Activated naive CD4-positive, alpha-beta T cell treated with anti-CD3 and anti-CD28 coated beads for 36 hours (primary cell): Measurements from ENCODE around the gene RAP1A. TPM values are rescaled to one million over a fixed set of nuclear protein-coding genes. Genes with fewer than 3 reads are reported as not detected.
"Not testable (repeated sequence)": the region's sequence is repeated elsewhere in the genome, so short reads cannot be mapped to it uniquely, and the experiment has no call there.

ENCODE experiments used
- CTCF ChIA-PET: fragments of 350-600 bp; sonication (Branson Sonifier 250); formaldehyde crosslinking; loops from one replicate; lab custom pipeline; 2021; ENCODE audit warnings: antibody characterized with exemption; lab: Charles Lee
- DNase-seq: peaks from one replicate; pipeline ENCODE4 v3.0.0-alpha.2; 2020
- H3K27ac Mint-ChIP-seq: one replicate; pipeline ENCODE4 v1.8.0; 2021; ENCODE audit warnings: mild to moderate bottlenecking, mixed read lengths
- H3K27me3 Mint-ChIP-seq: one replicate; pipeline ENCODE4 v1.8.0; 2021; ENCODE audit warnings: low read depth, mixed read lengths
- H3K36me3 Mint-ChIP-seq: one replicate; pipeline ENCODE4 v1.8.0; 2021; ENCODE audit warnings: low read depth, mixed read lengths
- H3K4me1 Mint-ChIP-seq: one replicate; pipeline ENCODE4 v1.8.0; 2021; ENCODE audit warnings: low read depth, mixed read lengths
- H3K4me3 Mint-ChIP-seq: one replicate; pipeline ENCODE4 v1.8.0; 2021; ENCODE audit warnings: mild to moderate bottlenecking, moderate library complexity, mixed read lengths
- H3K9me3 Mint-ChIP-seq: one replicate; pipeline ENCODE4 v1.8.0; 2021; ENCODE audit warnings: mixed read lengths
- intact Hi-C: fragments of 100-400 bp; cut with micrococcal nuclease; formaldehyde crosslinking; loops from one replicate; pipeline ENCODE4 v1.15.1; 2023
- total RNA-seq, 2 experiments: library from RNA; stranded (reverse); gene quantifications; one replicate each; pipeline ENCODE4 v1.2.3, GENCODE V29; 2021

Gene RAP1A
- total RNA-seq, 2 experiments from 2014 or later: 152 to 155 TPM

DNA sequence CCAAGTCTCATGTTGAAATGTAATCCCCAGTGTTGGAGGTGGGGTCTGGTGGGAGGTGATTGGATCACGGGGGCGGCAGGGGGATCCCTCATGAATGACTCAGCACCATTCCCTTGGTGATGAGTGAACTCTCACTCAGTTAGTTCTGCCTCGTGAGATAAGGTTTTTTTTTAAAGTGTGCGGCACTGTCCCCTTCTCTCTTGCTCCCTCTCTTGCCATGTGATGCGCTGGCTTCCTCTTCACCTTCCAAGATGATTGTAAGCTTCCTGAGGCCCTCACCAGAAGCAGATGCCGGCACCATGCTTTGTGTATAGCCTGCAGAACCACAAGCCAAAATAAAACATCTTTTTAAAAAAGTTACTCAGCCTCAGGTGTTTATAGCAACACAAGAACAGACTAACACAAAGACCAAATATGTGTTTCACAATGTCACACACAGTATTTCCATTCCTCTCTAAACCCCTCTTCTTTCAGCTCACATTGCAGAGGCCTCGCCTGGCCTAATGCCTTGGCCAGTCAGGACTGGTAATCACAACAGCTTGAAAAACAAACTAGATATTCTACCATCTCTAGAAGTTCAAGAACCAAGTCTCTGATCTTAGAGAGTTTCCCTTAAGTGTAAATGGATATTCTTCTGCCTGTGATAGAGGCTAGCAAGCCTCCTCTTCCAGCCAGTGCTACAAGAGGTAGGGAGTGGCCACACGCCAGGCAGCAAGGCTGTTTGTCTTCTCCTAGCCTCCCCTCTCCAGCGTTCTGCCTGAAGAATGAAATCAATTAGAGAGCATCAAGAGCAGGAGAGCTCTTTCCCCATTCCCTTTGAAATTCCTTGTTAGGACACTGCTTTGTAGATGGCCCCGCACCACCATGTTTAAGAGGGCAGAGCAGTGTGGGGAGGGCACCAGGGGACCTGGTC lies 19.6 kb upstream of the RAP1A start:
- intact Hi-C loops: loop anchor here (1.0 to 10.0 kb wide), 7 partner anchors 29 to 965 kb away; no protein-coding TSS in a partner anchor
- Mint-ChIP-seq H3K4me3 (no peak overlapping the region), H3K27me3 (no peaks in the 10 kb centered on the region), H3K4me1 (peaks cover 99% of the 10 kb centered on the region), H3K36me3 (no peaks in the 10 kb centered on the region), H3K27ac (peak overlapping the region; percentile 93), H3K9me3 (peaks cover 4% of the 10 kb centered on the region)
- peak; percentile 44 for DNase-seq
- CTCF ChIA-PET: interaction anchor here (0.6 to 7.0 kb wide), 8 partner anchors 17 to 92 kb away, joined by 3 to 45 read pairs (median 4); partner anchors contain the start of gene RAP1A

DNA sequence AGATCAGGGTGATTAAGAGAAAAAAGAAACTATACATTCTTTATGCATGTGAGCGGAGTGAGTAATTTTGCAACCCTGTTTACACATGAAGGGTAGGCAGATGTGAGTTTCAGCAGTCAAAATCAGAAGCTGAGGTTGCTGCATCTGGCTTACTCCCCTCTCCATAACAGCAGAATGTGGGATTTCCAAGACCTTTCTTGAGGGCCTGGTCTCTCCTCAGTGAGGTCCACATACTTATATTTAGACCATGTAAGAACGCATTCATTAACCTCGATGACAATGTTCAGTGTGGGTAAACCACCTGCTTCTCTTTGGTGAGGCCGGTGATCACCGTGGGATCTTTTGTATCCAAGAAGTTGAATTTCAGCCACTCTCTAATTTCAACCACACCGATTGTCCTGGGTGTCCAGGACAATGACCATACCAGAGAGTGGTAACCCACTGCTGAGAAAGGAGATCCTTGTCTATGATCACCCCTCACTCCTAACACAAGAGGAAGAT lies 18.7 kb upstream of the RAP1A start:
- DNase-seq: peak; percentile 74
- Mint-ChIP-seq H3K36me3 (no peaks in the 10 kb centered on the region), H3K4me1 (peaks cover 99% of the 10 kb centered on the region), H3K27ac (peak overlapping the region; percentile 93), H3K27me3 (no peaks in the 10 kb centered on the region), H3K4me3 (no peak overlapping the region), H3K9me3 (peaks cover 4% of the 10 kb centered on the region)
- CTCF ChIA-PET: interaction anchor here (0.7 to 7.0 kb wide), 6 partner anchors 8 to 93 kb away, joined by 3 to 45 read pairs (median 4); partner anchors contain the start of gene RAP1A
- intact Hi-C loops: loop anchor here (1.0 to 10.0 kb wide), 6 partner anchors 28 to 966 kb away; no protein-coding TSS in a partner anchor

DNA sequence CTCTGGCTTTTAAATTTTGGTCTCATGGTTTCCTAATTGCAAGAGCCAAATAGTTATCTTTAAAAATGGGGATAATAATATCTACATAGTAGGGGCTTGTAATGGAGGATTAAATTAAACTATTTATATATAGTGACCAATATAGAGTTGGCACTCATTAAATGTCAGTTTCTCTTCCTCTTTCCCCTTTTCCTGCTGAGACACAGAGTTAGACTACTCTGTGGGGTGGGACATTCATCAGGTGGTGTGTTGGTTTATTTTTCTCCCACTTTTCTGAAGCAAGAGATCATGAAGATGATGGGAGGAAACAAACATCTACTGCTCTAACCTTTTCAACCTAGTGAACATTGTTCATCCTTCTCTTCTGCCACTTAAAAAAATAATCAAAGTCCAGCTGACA lies 17.3 kb upstream of the RAP1A start:
- CTCF ChIA-PET: interaction anchor here (1.1 to 7.0 kb wide), 3 partner anchors 9 to 94 kb away, joined by 5 to 45 read pairs (median 5); partner anchors contain the start of gene RAP1A
- H3K36me3 Mint-ChIP-seq: no peaks in the 10 kb centered on the region
- H3K9me3 Mint-ChIP-seq: peaks cover 4% of the 10 kb centered on the region
- peaks cover 93% of the 10 kb centered on the region for H3K4me1 Mint-ChIP-seq
- DNase-seq: no peak
- H3K4me3 Mint-ChIP-seq: no peak overlapping the region
- H3K27ac Mint-ChIP-seq: peak overlapping the region; percentile 92
- intact Hi-C loops: loop anchor here (2.0 to 10.0 kb wide), 3 partner anchors 16 to 968 kb away; no protein-coding TSS in a partner anchor
- no peaks in the 10 kb centered on the region for H3K27me3 Mint-ChIP-seq

DNA sequence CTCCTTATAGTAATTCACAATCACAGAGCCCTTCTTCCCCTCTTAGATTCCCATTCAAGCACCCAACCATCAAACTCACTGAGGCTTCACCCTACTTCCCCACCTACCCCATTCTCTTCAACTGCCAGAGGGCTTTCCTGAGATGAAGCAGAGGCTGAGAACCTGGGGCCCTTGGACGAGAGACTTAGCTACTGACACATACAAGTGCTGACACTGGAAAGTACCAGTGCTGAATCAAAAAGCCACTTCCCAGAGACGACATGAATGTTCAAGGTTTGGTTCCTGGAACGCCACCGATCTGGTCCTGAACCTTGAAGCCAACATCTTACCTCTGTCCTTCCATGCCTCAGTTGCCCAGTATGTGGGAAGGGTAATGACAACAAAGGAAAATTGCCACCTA lies 16.6 kb upstream of the RAP1A start:
- Mint-ChIP-seq H3K27me3 (no peaks in the 10 kb centered on the region), H3K36me3 (no peaks in the 10 kb centered on the region), H3K9me3 (peaks cover 4% of the 10 kb centered on the region), H3K27ac (peak overlapping the region; percentile 92), H3K4me1 (peaks cover 86% of the 10 kb centered on the region), H3K4me3 (peak overlapping the region; percentile 60)
- CTCF ChIA-PET: interaction anchor here (1.0 to 7.0 kb wide), 6 partner anchors 9 to 95 kb away, joined by 3 to 45 read pairs (median 5); partner anchors contain the start of gene RAP1A
- intact Hi-C loops: loop anchor here (1.0 to 10.0 kb wide), 4 partner anchors 11 to 968 kb away; no protein-coding TSS in a partner anchor
- DNase-seq: peak; percentile 84

DNA sequence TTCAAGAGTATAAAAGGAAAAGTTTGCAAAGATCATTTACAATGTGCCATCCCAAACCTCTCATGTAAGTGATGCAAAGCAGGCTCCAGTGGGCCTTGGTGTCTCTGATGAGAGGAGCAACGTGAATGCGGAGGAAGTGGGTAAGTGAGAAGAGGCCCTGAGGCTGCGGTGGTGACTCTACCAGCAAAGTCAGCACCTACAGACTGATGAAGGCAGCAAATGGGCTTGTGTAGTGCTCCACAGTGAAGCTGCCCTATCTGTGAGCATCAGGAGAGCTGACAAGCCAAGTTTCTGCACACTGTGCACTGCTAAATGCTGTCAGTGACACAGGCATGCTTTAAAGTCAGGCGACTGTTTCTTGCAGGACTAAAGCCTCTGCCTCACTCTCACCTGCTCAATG lies 15.6 kb upstream of the RAP1A start:
- Mint-ChIP-seq H3K27ac (peak overlapping the region; percentile 92), H3K36me3 (no peaks in the 10 kb centered on the region), H3K4me3 (peak overlapping the region; percentile 7), H3K9me3 (peaks cover 4% of the 10 kb centered on the region), H3K4me1 (peaks cover 76% of the 10 kb centered on the region), H3K27me3 (no peaks in the 10 kb centered on the region)
- CTCF ChIA-PET: interaction anchor here (1.0 to 7.0 kb wide), 6 partner anchors 9 to 96 kb away, joined by 3 to 45 read pairs (median 5); partner anchors contain the start of gene RAP1A
- DNase-seq: peak; percentile 90
- intact Hi-C loops: loop anchor here (1.0 to 10.0 kb wide), 10 partner anchors 8 to 969 kb away; partner anchors contain the start of gene INKA2

DNA sequence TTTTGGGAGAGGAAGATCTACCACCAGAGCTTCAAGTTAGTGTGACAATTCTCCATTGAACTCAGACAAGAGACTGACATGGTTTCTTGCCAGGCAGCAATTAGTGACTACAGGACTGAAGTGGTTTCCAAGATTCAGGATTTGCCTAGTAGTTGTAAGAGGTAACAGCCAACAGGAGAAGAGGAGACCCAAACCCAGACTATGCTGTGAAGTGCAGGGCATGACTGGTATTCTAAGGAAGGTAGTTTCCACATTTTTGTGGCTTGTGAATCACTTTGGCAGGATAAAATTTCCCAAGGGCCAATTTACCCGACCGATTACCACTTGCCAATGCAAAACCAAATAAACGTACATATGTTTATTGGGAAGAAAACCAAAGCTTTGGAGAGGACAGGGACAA lies 14.7 kb upstream of the RAP1A start:
- H3K36me3 Mint-ChIP-seq: no peaks in the 10 kb centered on the region
- peak overlapping the region; percentile 92 for H3K27ac Mint-ChIP-seq
- H3K27me3 Mint-ChIP-seq: no peaks in the 10 kb centered on the region
- intact Hi-C loops: loop anchor here (1.0 to 10.0 kb wide), 8 partner anchors 9 to 970 kb away; partner anchors contain the start of gene INKA2
- H3K4me3 Mint-ChIP-seq: no peak overlapping the region
- peaks cover 2% of the 10 kb centered on the region for H3K9me3 Mint-ChIP-seq
- no peak for DNase-seq
- peaks cover 71% of the 10 kb centered on the region for H3K4me1 Mint-ChIP-seq
- CTCF ChIA-PET: interaction anchor here (1.6 to 7.0 kb wide), 4 partner anchors 8 to 13 kb away, joined by 5 to 45 read pairs (median 6); partner anchors contain the start of gene RAP1A

DNA sequence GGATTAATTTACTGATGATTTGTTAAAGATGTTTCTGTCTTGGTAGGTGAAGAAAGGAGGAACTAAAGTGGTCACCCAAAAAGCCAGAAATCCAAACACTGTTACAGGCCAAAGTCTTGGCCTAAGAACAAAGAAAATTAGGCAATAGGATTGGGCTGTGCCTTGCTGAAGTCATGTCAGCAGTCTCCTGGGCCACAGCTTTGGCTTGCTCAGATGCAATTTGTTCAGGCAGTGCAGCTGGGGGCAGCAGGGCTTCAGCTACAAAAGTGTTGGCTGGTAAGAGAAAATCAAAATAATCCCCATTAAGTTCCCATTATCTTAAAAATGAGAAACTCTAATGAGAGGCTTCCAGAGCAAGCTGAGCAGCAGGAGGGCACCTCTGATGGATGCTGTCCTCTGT lies 14.0 kb upstream of the RAP1A start:
- Mint-ChIP-seq H3K27ac (peak overlapping the region; percentile 37), H3K36me3 (no peaks in the 10 kb centered on the region), H3K4me3 (no peak overlapping the region), H3K9me3 (no peaks in the 10 kb centered on the region), H3K4me1 (peaks cover 68% of the 10 kb centered on the region), H3K27me3 (no peaks in the 10 kb centered on the region)
- intact Hi-C loops: loop anchor here (2.0 to 10.0 kb wide), 2 partner anchors 141 to 971 kb away; no protein-coding TSS in a partner anchor
- CTCF ChIA-PET: interaction anchor here (0.9 to 7.0 kb wide), 2 partner anchors 12 to 97 kb away, joined by 3 to 45 read pairs; partner anchors contain the start of gene RAP1A
- DNase-seq: no peak

DNA sequence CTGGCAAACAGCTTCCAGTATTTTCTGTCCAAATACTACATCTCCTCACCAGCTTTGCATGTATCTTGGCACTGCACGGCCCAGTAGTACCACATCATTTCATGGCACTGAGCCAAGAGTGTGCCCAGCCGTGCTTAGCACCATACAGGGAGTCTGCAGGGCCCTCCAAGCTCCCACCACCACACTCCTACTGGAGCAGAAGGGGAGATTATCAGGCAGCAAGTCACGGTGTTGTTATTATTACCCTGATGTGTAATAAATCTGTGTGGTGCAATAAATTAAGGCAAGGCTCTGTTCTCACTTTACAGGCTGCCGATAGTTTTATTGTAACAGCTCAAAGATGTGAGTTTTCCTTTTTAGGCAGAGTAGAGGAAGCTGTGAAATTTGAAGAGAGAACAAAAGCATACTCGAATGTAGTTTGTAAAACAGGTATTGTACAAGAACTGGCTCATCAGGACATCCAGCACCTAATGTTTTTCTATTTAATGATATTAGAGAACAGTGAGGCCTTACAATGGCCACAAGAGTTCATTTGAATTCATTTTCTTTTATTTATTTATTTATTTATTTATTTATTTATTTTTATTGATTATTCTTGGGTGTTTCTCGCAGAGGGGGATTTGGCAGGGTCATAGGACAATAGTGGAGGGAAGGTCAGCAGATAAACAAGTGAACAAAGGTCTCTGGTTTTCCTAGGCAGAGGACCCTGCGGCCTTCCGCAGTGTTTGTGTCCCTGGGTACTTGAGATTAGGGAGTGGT lies 13.0 kb upstream of the RAP1A start:
- H3K9me3 Mint-ChIP-seq, H3K27me3 Mint-ChIP-seq: not testable (repeated sequence)
- intact Hi-C loops: loop anchor here (10.0 kb wide), 1 partner anchor 972 kb away; no protein-coding TSS in a partner anchor

DNA sequence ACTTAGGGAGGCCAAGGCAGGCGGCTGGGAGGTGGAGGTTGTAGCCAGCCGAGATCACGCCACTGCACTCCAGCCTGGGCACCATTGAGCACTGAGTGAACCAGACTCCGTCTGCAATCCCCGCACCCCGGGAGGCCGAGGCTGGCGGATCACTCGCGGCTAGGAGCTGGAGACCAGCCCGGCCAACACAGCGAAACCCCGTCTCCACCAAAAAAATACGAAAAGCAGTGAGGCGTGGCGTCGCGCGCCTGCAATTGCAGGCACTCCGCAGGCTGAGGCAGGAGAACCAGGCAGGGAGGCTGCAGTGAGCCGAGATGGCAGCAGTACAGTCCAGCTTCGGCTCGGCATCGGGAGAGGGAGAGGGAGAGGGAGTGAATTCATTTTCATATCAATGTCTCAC lies 11.1 kb upstream of the RAP1A start:
- CTCF ChIA-PET, H3K4me3 Mint-ChIP-seq, H3K27me3 Mint-ChIP-seq, H3K36me3 Mint-ChIP-seq, H3K9me3 Mint-ChIP-seq, H3K27ac Mint-ChIP-seq, DNase-seq: not testable (repeated sequence)
- H3K4me1 Mint-ChIP-seq: peaks cover 39% of the 10 kb centered on the region
- intact Hi-C loops: loop anchor here (10.0 kb wide), 1 partner anchor 974 kb away; no protein-coding TSS in a partner anchor

More for the DNA sequence above, 13.0 kb upstream of the RAP1A start:
- CTCF ChIA-PET: interaction anchor here (0.7 to 7.0 kb wide), 4 partner anchors 11 to 98 kb away, joined by 3 to 45 read pairs (median 3); partner anchors contain the start of gene RAP1A
- H3K27ac Mint-ChIP-seq, H3K4me3 Mint-ChIP-seq, H3K36me3 Mint-ChIP-seq, DNase-seq: not testable (repeated sequence)
- H3K4me1 Mint-ChIP-seq: peaks cover 58% of the 10 kb centered on the region

DNA sequence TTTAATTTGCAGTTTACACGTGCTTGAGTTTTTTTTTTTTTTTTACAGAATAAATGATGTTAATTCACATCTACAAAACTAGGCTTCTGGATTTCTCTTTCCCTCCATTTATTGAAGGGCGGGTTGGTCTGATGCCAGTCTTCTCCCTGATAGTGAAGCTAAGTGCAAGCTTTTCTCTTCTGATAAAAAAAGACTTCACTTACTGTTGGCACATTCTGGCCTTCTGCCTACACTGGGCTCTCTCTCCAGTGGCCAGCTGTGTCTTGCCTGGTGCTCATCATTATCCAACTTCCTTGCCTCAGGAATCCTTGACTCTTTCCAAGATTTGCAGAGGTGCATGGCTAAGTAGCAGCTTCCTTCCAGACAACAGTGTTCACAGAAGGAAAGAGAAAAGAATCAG lies 7.6 kb upstream of the RAP1A start:
- Mint-ChIP-seq H3K4me1 (peaks cover 24% of the 10 kb centered on the region), H3K27me3 (no peaks in the 10 kb centered on the region), H3K4me3 (no peak overlapping the region), H3K27ac (no peak overlapping the region), H3K9me3 (no peaks in the 10 kb centered on the region), H3K36me3 (peaks cover 2% of the 10 kb centered on the region)
- DNase-seq: no peak
- CTCF ChIA-PET: interaction anchor here (0.5 to 1.9 kb wide), 3 partner anchors 19 to 211 kb away, joined by 4 to 6 read pairs (median 4); no protein-coding TSS in a partner anchor
- intact Hi-C loops: no loop called here
